K562 (cell line): ENCODE data around the gene NECTIN2.

ENCODE experiments used
- ARID4B ChIP-seq: sonication (generic); formaldehyde crosslinking; IDR thresholded peaks from 2 replicates; pipeline ENCODE4 v1.8.0; 2022; ENCODE audit warnings: mild to moderate bottlenecking, missing genetic modification reagents
- CTCF ChIP-seq, 3 experiments: IDR thresholded peaks in 2 of 3; conservative IDR thresholded peaks in 1 of 3; 2 replicates each; pipeline ENCODE4 v1.5.1; 2011 to 2012; ENCODE audit warnings: low read length in 3 of 3, mild to moderate bottlenecking in 3 of 3, control low read depth in 2 of 3, improper control_type of control experiment in 1 of 3, inconsistent platforms in 1 of 3, low read depth in 1 of 3, mixed read lengths in 1 of 3, moderate library complexity in 1 of 3; ENCODE audit not compliant: insufficient read depth in 2 of 3
- EZH2 ChIP-seq: IDR thresholded peaks from 2 replicates; pipeline ENCODE4 v1.6.1; 2012; ENCODE audit warnings: low read depth, mild to moderate bottlenecking, inconsistent platforms, low read length, borderline replicate concordance
- FOS ChIP-seq: IDR thresholded peaks from 3 replicates; pipeline ENCODE4 v1.6.1; 2011; ENCODE audit not compliant: insufficient read length; ENCODE audit errors: extremely low read depth
- FOXK2 ChIP-seq, 2 experiments: fragments of 450-650 bp; IDR thresholded peaks in 1 of 2; conservative IDR thresholded peaks in 1 of 2; 2 replicates each; pipeline ENCODE4 v1.6.1; 2016; ENCODE audit warnings: low read depth in 2 of 2, mild to moderate bottlenecking in 1 of 2
- JUNB ChIP-seq: fragments of 450-650 bp; formaldehyde crosslinking; conservative IDR thresholded peaks from 2 replicates; pipeline ENCODE4 v1.4.0; 2020; ENCODE audit warnings: mild to moderate bottlenecking
- MLLT1 ChIP-seq, 2 experiments: fragments of 450-650 bp; IDR thresholded peaks; 2 replicates each; pipeline ENCODE4 v1.6.1; 2016
- RAD21 ChIP-seq, 2 experiments: fragments of 250-450 bp in 1 of 2; fragments of 450-650 bp in 1 of 2; sonication (Bioruptor Pico) in 1 of 2; formaldehyde crosslinking in 1 of 2; IDR thresholded peaks in 1 of 2; conservative IDR thresholded peaks in 1 of 2; 2 replicates each; pipeline versions ENCODE4 v1.4.0 to v1.8.0; 2020 to 2022; ENCODE audit warnings: mild to moderate bottlenecking in 2 of 2, moderate library complexity in 1 of 2
- SREBF2 ChIP-seq: sonication (generic); formaldehyde crosslinking; IDR thresholded peaks from 2 replicates; pipeline ENCODE4 v1.4.0; 2020; ENCODE audit warnings: mild to moderate bottlenecking, missing genetic modification reagents
- ZNF3 ChIP-seq: fragments of 250-450 bp; sonication (Bioruptor Pico); IDR thresholded peaks from 2 replicates; pipeline ENCODE4 v1.5.0; 2021; ENCODE audit warnings: mild to moderate bottlenecking, moderate library complexity

GRCh38 chr19:44871809-44872208 lies 25.7 kb downstream of the NECTIN2 start:
- TF ChIP-seq FOS (no peak), SREBF2 (no peak), RAD21 (CRISPR knock-in tag; conservative IDR thresholded peaks at IDR 0.05 in 1 of 2, IDR thresholded peaks at IDR 0.05 in 1 of 2) (no peak), CTCF (IDR thresholded peaks at IDR 0.05 in 2 of 3, conservative IDR thresholded peaks at IDR 0.05 in 1 of 3; ENCODE audit: insufficient read depth in 2 of 3, low read depth in 1 of 3, low read length in 3 of 3) (no peak), ARID4B (no peak), MLLT1 (IDR thresholded peaks at IDR 0.05) (no peak), FOXK2 (conservative IDR thresholded peaks at IDR 0.05 in 1 of 2, IDR thresholded peaks at IDR 0.05 in 1 of 2; ENCODE audit: low read depth in 2 of 2) (no peak), JUNB (CRISPR knock-in tag) (no peak), EZH2 (no peak), ZNF3 (CRISPR knock-in tag) (no peak)
